Activated CD8-positive, alpha-beta T cell treated with anti-CD3 and anti-CD28 coated beads, Interleukin-2, amount 10 ng/mL, durations not matched to agents 7 days and 5 days (primary cell): Measurements from ENCODE around the gene GALNT2. TPM values are rescaled to one million over a fixed set of nuclear protein-coding genes. Genes with fewer than 3 reads are reported as not detected.
A peak's percentile ranks its signal among the peaks of the same experiment; 100 is the strongest.

ENCODE experiments used
- ATAC-seq: fragments of 150-1000 bp; cut with Tn5 transposase; one replicate; pipeline ENCODE4 v1.10.0; 2021; ENCODE audit warnings: moderate library complexity
- CTCF ChIA-PET: fragments of 350-600 bp; sonication (Branson Sonifier 250); formaldehyde crosslinking; loops from one replicate; lab custom pipeline; 2021; ENCODE audit warnings: antibody characterized with exemption; lab: Charles Lee
- POLR2A ChIA-PET: fragments of 350-600 bp; sonication (Branson Sonifier 250); formaldehyde crosslinking; loops from one replicate; lab custom pipeline; 2021; ENCODE audit warnings: antibody characterized with exemption; lab: Charles Lee
- DNase-seq: peaks from one replicate; pipeline ENCODE4 v3.0.0-alpha.2; 2020
- H3K27ac Mint-ChIP-seq: one replicate; pipeline ENCODE4 v1.8.0; 2021; ENCODE audit warnings: mild to moderate bottlenecking, mixed read lengths
- H3K27me3 Mint-ChIP-seq: one replicate; pipeline ENCODE4 v1.8.0; 2021; ENCODE audit warnings: low read depth, mixed read lengths
- H3K36me3 Mint-ChIP-seq: one replicate; pipeline ENCODE4 v1.8.0; 2021; ENCODE audit warnings: low read depth, mixed read lengths
- H3K4me1 Mint-ChIP-seq: one replicate; pipeline ENCODE4 v1.8.0; 2021; ENCODE audit warnings: low read depth, mixed read lengths
- H3K4me3 Mint-ChIP-seq: one replicate; pipeline ENCODE4 v1.8.0; 2021; ENCODE audit warnings: mild to moderate bottlenecking, mixed read lengths
- H3K9me3 Mint-ChIP-seq: one replicate; pipeline ENCODE4 v1.8.0; 2022; ENCODE audit warnings: mixed read lengths; ENCODE audit not compliant: insufficient read depth
- total RNA-seq, 2 experiments: library from RNA; stranded (reverse); gene quantifications; one replicate each; pipeline ENCODE4 v1.2.3, GENCODE V29; 2021

GALNT2 gene
- total RNA-seq, 2 experiments from 2014 or later: 20.7 to 21.2 TPM

GRCh38 chr1:230108580-230108979 is 41.5 kb downstream of the GALNT2 start:
- Mint-ChIP-seq H3K4me1 (peaks cover 85% of the 10 kb centered on the region), H3K36me3 (peaks cover 5% of the 10 kb centered on the region), H3K27me3 (no peaks in the 10 kb centered on the region), H3K4me3 (no peak overlapping the region), H3K27ac (no peak overlapping the region), H3K9me3 (no peaks in the 10 kb centered on the region)
- CTCF ChIA-PET: interaction anchor here (0.8 to 1.5 kb wide), 3 partner anchors 14 to 447 kb away, joined by 3 to 4 read pairs (median 3); no protein-coding TSS in a partner anchor
- DNase-seq: no peak
- ATAC-seq: no peak
- POLR2A ChIA-PET: interaction anchor here (0.7 kb wide), 1 partner anchor 122 kb away, joined by 3 read pairs; no protein-coding TSS in a partner anchor

DNA sequence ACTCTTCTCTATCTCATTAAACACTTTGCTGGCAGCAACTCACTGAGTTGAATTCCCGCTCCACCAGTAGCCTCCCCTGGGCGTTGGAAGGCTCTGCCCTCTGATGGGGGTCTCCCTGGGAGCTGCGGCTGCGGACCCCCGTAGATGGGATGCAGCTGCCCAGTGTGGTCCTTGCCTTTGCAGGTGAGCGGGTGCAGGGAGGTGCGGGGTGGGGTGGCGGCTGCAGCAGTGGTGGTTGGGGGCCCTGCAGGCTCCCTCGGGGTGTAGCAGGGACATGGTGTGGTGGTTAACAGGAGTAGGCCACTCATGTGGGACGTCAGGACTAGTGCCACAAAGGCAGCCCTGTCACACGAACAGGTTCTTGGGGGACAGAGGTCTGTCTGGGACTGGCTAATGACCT is 42.0 kb downstream of the GALNT2 start:
- H3K4me3 Mint-ChIP-seq: no peak overlapping the region
- POLR2A ChIA-PET: interaction anchor here (0.6 to 1.5 kb wide), 3 partner anchors 13 to 51 kb away, joined by 3 to 5 read pairs (median 4); no protein-coding TSS in a partner anchor

GRCh38 chr1:230109895-230110667 is 43.0 kb downstream of the GALNT2 start:
- no peaks in the 10 kb centered on the region for H3K27me3 Mint-ChIP-seq
- peaks cover 14% of the 10 kb centered on the region for H3K36me3 Mint-ChIP-seq
- ChIA-PET CTCF (interaction anchor here (0.7 to 1.6 kb wide), 13 partner anchors 11 to 443 kb away, joined by 3 to 16 read pairs (median 3); no protein-coding TSS in a partner anchor), POLR2A (interaction anchor here (0.8 to 1.5 kb wide), 3 partner anchors 11 to 41 kb away, joined by 3 to 5 read pairs (median 3); no protein-coding TSS in a partner anchor)
- peak overlapping the region; percentile 47 for H3K27ac Mint-ChIP-seq
- peaks cover 70% of the 10 kb centered on the region for H3K4me1 Mint-ChIP-seq
- peak; percentile 70 for DNase-seq
- H3K9me3 Mint-ChIP-seq: no peaks in the 10 kb centered on the region
- H3K4me3 Mint-ChIP-seq: no peak overlapping the region
- peak; percentile 90 for ATAC-seq

More for the DNA sequence above, 42.0 kb downstream of the GALNT2 start:
- Mint-ChIP-seq H3K36me3 (peaks cover 8% of the 10 kb centered on the region), H3K27ac (peak overlapping the region; percentile 47), H3K27me3 (no peaks in the 10 kb centered on the region), H3K4me1 (peaks cover 80% of the 10 kb centered on the region), H3K9me3 (no peaks in the 10 kb centered on the region)
- CTCF ChIA-PET: interaction anchor here (0.8 to 1.6 kb wide), 6 partner anchors 12 to 448 kb away, joined by 3 to 16 read pairs (median 4); no protein-coding TSS in a partner anchor
- DNase-seq: no peak
- ATAC-seq: no peak

DNA sequence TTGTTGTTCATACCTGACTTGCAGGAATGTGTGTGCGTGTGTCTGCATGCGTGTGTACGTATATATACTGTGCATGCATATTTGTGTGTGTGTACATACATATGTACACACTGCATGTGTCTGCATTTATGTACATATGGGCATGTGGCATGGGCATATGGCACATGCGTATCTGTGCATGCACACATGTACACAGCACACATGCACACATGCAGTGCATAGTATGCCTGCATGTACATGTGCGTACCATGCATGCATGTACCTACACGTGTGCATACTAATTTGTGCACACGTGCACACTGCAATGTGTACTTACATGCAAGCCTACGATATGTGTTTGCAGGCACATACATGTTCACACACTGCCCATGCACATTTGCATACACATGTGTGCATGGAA is 43.9 kb downstream of the GALNT2 start:
- ChIA-PET CTCF (interaction anchor here (1.2 to 3.7 kb wide), 4 partner anchors 10 to 41 kb away, joined by 3 to 21 read pairs (median 10); no protein-coding TSS in a partner anchor), POLR2A (no interaction called here)
- H3K27ac Mint-ChIP-seq: no peak overlapping the region
- ATAC-seq (no peak), DNase-seq (no peak)
- H3K9me3 Mint-ChIP-seq: no peaks in the 10 kb centered on the region
- peaks cover 17% of the 10 kb centered on the region for H3K36me3 Mint-ChIP-seq
- no peak overlapping the region for H3K4me3 Mint-ChIP-seq
- peaks cover 61% of the 10 kb centered on the region for H3K4me1 Mint-ChIP-seq
- H3K27me3 Mint-ChIP-seq: no peaks in the 10 kb centered on the region

GRCh38 chr1:230112131-230112701 is 45.2 kb downstream of the GALNT2 start:
- ATAC-seq (no peak), DNase-seq (no peak)
- Mint-ChIP-seq H3K9me3 (no peaks in the 10 kb centered on the region), H3K27me3 (no peaks in the 10 kb centered on the region), H3K27ac (peak overlapping the region; percentile 37), H3K4me1 (peaks cover 49% of the 10 kb centered on the region), H3K4me3 (no peak overlapping the region), H3K36me3 (peaks cover 19% of the 10 kb centered on the region)
- POLR2A ChIA-PET: no interaction called here
- CTCF ChIA-PET: interaction anchor here (0.7 to 3.7 kb wide), 3 partner anchors 10 to 55 kb away, joined by 3 to 21 read pairs (median 3); no protein-coding TSS in a partner anchor

DNA sequence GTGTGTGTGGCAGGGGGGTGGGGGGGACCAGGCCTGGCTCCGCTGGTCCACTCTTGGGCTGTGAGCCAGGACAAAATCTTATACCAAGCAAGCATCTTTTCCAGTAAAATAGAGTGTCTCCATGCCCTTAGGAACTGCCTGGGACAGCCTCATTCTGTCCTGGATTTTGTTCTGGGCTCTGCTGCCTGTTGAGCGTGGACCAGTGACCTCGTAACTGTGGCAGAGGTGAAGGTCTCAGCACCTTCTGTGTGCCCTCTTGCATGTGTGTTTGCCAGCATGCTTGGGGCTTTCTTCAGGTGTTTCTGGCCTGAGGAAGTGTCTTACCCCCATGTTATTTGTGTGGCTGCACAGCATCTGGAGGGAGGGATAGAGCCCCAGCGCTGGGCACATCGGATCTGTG is 45.7 kb downstream of the GALNT2 start:
- no peak for ATAC-seq
- ChIA-PET CTCF (interaction anchor here (0.7 to 3.7 kb wide), 3 partner anchors 9 to 54 kb away, joined by 3 to 21 read pairs (median 3); no protein-coding TSS in a partner anchor), POLR2A (interaction anchor here (1.0 kb wide), 1 partner anchor 8 kb away, joined by 3 read pairs; no protein-coding TSS in a partner anchor)
- Mint-ChIP-seq H3K36me3 (peaks cover 19% of the 10 kb centered on the region), H3K27ac (no peak overlapping the region), H3K4me3 (no peak overlapping the region), H3K27me3 (no peaks in the 10 kb centered on the region), H3K9me3 (no peaks in the 10 kb centered on the region), H3K4me1 (peaks cover 44% of the 10 kb centered on the region)
- no peak for DNase-seq

DNA sequence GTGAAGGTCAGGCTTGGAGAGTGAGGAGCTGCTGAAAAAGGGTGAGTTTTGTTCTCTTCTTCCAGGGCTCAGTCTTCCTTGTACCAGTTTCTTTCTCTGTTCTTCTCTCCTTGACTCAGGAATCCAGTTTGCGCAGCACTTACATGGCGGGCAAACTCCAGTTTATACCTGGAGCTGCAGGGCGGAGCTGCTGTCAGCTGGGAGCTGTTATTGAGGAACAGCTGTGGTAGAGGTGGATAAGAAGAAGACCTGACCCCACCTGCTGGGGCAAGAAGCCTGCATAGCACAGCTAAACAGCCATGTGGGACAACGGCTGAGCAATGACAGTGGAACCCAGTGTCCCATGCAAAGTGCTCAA is 46.2 kb downstream of the GALNT2 start:
- Mint-ChIP-seq H3K4me3 (no peak overlapping the region), H3K27ac (no peak overlapping the region), H3K36me3 (peaks cover 19% of the 10 kb centered on the region), H3K27me3 (no peaks in the 10 kb centered on the region), H3K4me1 (peaks cover 45% of the 10 kb centered on the region), H3K9me3 (no peaks in the 10 kb centered on the region)
- CTCF ChIA-PET: interaction anchor here (3.7 kb wide), 1 partner anchor 9 kb away, joined by 21 read pairs; no protein-coding TSS in a partner anchor
- POLR2A ChIA-PET: interaction anchor here (1.0 kb wide), 1 partner anchor 9 kb away, joined by 3 read pairs; no protein-coding TSS in a partner anchor
- ATAC-seq (no peak), DNase-seq (no peak)

- H3K36me3 Mint-ChIP-seq: peaks cover 18% of the 10 kb centered on the region
- H3K9me3 Mint-ChIP-seq: no peaks in the 10 kb centered on the region
- H3K27me3 Mint-ChIP-seq: no peaks in the 10 kb centered on the region
- ChIA-PET CTCF (interaction anchor here (3.7 kb wide), 1 partner anchor 8 kb away, joined by 21 read pairs; no protein-coding TSS in a partner anchor), POLR2A (interaction anchor here (1.0 kb wide), 1 partner anchor 9 kb away, joined by 3 read pairs; no protein-coding TSS in a partner anchor)
- peaks cover 43% of the 10 kb centered on the region for H3K4me1 Mint-ChIP-seq
- DNase-seq (no peak), ATAC-seq (no peak)
- no peak overlapping the region for H3K4me3 Mint-ChIP-seq
- no peak overlapping the region for H3K27ac Mint-ChIP-seq
Observed at GRCh38 chr1:230113593-230114236, 46.7 kb downstream of the GALNT2 start.

DNA sequence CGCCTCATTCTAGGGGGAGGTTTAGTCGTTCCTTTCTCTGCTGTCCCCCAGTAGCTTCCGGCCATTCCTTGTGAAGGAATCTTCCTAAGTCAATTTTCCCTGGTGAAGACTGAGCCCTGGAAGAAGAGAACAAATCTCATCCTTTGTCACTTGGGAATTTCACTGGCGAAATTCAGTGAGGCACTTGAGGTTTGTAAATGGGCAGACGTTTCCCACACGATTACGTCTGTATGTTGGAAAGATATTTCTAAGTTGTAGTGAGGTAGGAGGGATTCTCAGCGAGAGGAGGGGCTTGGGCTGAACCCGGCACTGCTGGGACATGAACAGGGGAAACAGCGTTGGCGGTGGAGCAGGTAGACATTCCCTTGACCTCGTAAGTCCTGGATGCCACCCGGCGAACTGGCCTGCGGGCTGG is 47.2 kb downstream of the GALNT2 start:
- CTCF ChIA-PET: interaction anchor here (3.7 kb wide), 1 partner anchor 8 kb away, joined by 21 read pairs; no protein-coding TSS in a partner anchor
- no peaks in the 10 kb centered on the region for H3K9me3 Mint-ChIP-seq

GRCh38 chr1:230117694-230118093 is 50.7 kb downstream of the GALNT2 start:
- H3K27ac Mint-ChIP-seq: no peak overlapping the region
- H3K9me3 Mint-ChIP-seq: no peaks in the 10 kb centered on the region
- peaks cover 27% of the 10 kb centered on the region for H3K36me3 Mint-ChIP-seq
- peaks cover 22% of the 10 kb centered on the region for H3K4me1 Mint-ChIP-seq
- DNase-seq (no peak), ATAC-seq (no peak)
- CTCF ChIA-PET: no interaction called here
- POLR2A ChIA-PET: no interaction called here
- H3K4me3 Mint-ChIP-seq: no peak overlapping the region
- H3K27me3 Mint-ChIP-seq: no peaks in the 10 kb centered on the region

More for the DNA sequence above, 47.2 kb downstream of the GALNT2 start:
- Mint-ChIP-seq H3K36me3 (peaks cover 17% of the 10 kb centered on the region), H3K4me1 (peaks cover 39% of the 10 kb centered on the region), H3K4me3 (no peak overlapping the region), H3K27me3 (no peaks in the 10 kb centered on the region), H3K27ac (no peak overlapping the region)
- no peak for DNase-seq
- no peak for ATAC-seq
- POLR2A ChIA-PET: no interaction called here

DNA sequence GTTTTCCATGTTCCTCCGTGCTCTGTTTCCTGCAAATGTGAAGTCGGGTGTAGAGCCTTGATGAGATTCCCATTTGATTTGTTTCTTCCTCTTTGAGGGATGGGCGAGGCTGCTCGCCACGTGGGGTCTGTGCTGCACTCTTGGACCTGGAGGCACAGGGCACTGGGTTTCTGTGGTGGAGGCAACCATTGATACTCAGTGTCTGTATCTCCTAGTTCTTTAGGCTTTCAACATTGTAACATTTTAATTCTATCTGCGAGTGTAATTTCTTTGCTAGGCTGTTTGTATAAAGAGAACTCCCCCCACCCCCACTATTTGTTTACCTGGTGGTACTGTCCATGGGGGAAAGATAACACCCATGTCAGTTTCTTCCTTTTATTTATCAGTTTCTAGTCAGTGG is 52.3 kb downstream of the GALNT2 start:
- H3K27me3 Mint-ChIP-seq: no peaks in the 10 kb centered on the region
- H3K4me1 Mint-ChIP-seq: peaks cover 38% of the 10 kb centered on the region
- H3K36me3 Mint-ChIP-seq: peaks cover 21% of the 10 kb centered on the region
- CTCF ChIA-PET: interaction anchor here (1.9 kb wide), 1 partner anchor 15 kb away, joined by 7 read pairs; no protein-coding TSS in a partner anchor
- H3K9me3 Mint-ChIP-seq: no peaks in the 10 kb centered on the region
- POLR2A ChIA-PET: interaction anchor here (1.1 kb wide), 1 partner anchor 53 kb away, joined by 4 read pairs; the partner anchor contains the start of gene GALNT2
- DNase-seq: no peak
- no peak overlapping the region for H3K27ac Mint-ChIP-seq
- ATAC-seq: no peak
- no peak overlapping the region for H3K4me3 Mint-ChIP-seq
